ENCODE data around the gene OR2T11.

DNA sequence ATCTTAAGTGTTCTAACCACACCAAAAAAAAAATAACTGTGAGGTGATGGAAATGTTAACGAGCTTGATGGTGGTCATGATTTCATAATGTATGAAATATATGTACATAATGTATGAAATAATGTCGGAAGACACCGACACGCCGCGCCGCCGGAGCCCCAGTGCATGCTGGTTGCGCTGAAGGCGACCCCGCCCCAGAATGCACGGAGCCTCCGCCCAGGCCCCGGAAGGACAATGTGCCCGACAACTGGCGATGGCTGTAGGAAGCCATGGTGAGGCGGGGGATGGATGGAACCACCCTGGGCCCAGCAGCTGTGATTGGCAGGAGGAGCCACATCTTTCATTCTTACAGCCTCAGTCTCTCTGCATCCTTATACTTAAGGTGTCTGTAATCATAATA lies 44.8 kb downstream of the OR2T11 start:
- TF ChIP-seq, protein P1, sequence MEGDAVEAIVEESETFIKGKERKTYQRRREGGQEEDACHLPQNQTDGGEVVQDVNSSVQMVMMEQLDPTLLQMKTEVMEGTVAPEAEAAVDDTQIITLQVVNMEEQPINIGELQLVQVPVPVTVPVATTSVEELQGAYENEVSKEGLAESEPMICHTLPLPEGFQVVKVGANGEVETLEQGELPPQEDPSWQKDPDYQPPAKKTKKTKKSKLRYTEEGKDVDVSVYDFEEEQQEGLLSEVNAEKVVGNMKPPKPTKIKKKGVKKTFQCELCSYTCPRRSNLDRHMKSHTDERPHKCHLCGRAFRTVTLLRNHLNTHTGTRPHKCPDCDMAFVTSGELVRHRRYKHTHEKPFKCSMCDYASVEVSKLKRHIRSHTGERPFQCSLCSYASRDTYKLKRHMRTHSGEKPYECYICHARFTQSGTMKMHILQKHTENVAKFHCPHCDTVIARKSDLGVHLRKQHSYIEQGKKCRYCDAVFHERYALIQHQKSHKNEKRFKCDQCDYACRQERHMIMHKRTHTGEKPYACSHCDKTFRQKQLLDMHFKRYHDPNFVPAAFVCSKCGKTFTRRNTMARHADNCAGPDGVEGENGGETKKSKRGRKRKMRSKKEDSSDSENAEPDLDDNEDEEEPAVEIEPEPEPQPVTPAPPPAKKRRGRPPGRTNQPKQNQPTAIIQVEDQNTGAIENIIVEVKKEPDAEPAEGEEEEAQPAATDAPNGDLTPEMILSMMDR (IDR thresholded peaks at IDR 0.05), result no peak
- TF ChIP-seq EP300 (IDR thresholded peaks at IDR 0.05; ENCODE audit: low read depth), result no peak

Data from transverse colon (tissue), 3 donors.